Body of pancreas (tissue), 4 donors: ENCODE measurements around the gene SPRTN. TPM values are rescaled to one million over a fixed set of nuclear protein-coding genes. Genes with fewer than 3 reads are reported as not detected.
"Not testable (repeated sequence)": the region's sequence is repeated elsewhere in the genome, so short reads cannot be mapped to it uniquely, and the experiment has no call there.

Experiments
- ATAC-seq: fragments of 150-250 bp; one replicate; pipeline ENCODE4 v1.9.1; 2016
- DNase-seq, 4 donors: peaks; one replicate each; pipeline ENCODE4 v3.0.0-alpha.2; 2019
- H3K27ac ChIP-seq, 4 donors: fragments of 200-600 bp; sonication (generic); 1 replicate in 3 of 4; 2 replicates in 1 of 4; pipeline versions ENCODE4 v1.5.1 to v1.6.1; 2016 to 2019; ENCODE audit warnings: mild to moderate bottlenecking in 1 of 4, mixed read lengths in 1 of 4, moderate library complexity in 1 of 4
- H3K27me3 ChIP-seq, 2 donors: fragments of 200-600 bp; sonication (generic); one replicate each; pipeline ENCODE4 v1.6.0; 2016; ENCODE audit warnings: mild to moderate bottlenecking in 1 of 2
- H3K36me3 ChIP-seq, 2 donors: fragments of 200-600 bp; sonication (generic); replicated peaks in 1 of 2; 2 replicates each; pipeline ENCODE4 v1.5.1; 2016; ENCODE audit warnings: low read depth in 2 of 2; ENCODE audit not compliant: insufficient read depth in 1 of 2
- H3K4me1 ChIP-seq: fragments of 200-600 bp; sonication (generic); one replicate; pipeline ENCODE4 v1.6.0; 2016
- H3K4me3 ChIP-seq, 2 donors: fragments of 200-600 bp; sonication (generic); 1 replicate in 1 of 2; 2 replicates in 1 of 2; pipeline ENCODE4 v1.5.1; 2016 to 2019
- H3K9me3 ChIP-seq, 3 donors: fragments of 200-600 bp; sonication (generic); 1 replicate in 2 of 3; 2 replicates in 1 of 3; pipeline ENCODE4 v1.5.1; 2016
- CTCF ChIP-seq, 7 experiments: fragments of 450-650 bp in 4 of 7; fragments of 200-600 bp in 3 of 7; sonication (generic) in 3 of 7; IDR thresholded peaks; one replicate each; pipeline ENCODE4 v1.5.1; 2016 to 2019; ENCODE audit warnings: antibody characterized with exemption in 7 of 7
- POLR2A ChIP-seq, 3 donors: fragments of 450-650 bp; IDR thresholded peaks; one replicate each; pipeline ENCODE4 v1.6.1; 2016; ENCODE audit warnings: antibody characterized with exemption in 3 of 3, mild to moderate bottlenecking in 2 of 3
- WGBS, 2 donors: methylation state at CpG; one replicate each; pipeline ENCODE4 v1.1.5; 2017; 5-methylcytosine and 5-hydroxymethylcytosine counted together
- intact Hi-C: fragments of 100-400 bp; cut with DNase I; formaldehyde crosslinking; loops from one replicate; pipeline ENCODE4 v1.15.1; 2023
- total RNA-seq, 2 donors: library from RNA; depleted of rRNA; stranded (reverse); fragments of >200 nt; gene quantifications; one replicate each; pipeline ENCODE4 v1.1.0, GENCODE V29; 2016

SPRTN gene
- total RNA-seq, 2 donors from 2014 or later: 10.9 to 11.2 TPM

- DNase-seq (peak; percentile 95 to 98 (median 96)), ATAC-seq (peak; percentile 97)
- H3K36me3 ChIP-seq: no peaks in the 10 kb centered on the region
- peak within 1 kb of the TSS; percentile 76 to 92 for H3K4me3 ChIP-seq
- peak within 1 kb of the TSS; percentile 70 to 97 (median 94) for H3K27ac ChIP-seq
- intact Hi-C loops: no loop called here
- H3K27me3 ChIP-seq: no peaks in the 10 kb centered on the region
- TF ChIP-seq POLR2A (IDR thresholded peaks at IDR 0.05): peak; percentile 84 to 92 (median 90)
- TF ChIP-seq CTCF (IDR thresholded peaks at IDR 0.05): peak in 2 of 7 experiments; percentile 13
- no peaks in the 10 kb centered on the region for H3K9me3 ChIP-seq
- peaks cover 46% of the 10 kb centered on the region for H3K4me1 ChIP-seq
- WGBS, 2 donors: 0% methylated on average over 8 to 74 of the region's 74 CpGs
Observed at GRCh38 chr1:231337472-231338269, 422 bp upstream of the SPRTN start, which contains the start of gene EXOC8. Gene EXOC8, minus strand, starts transcription at chr1:231337852. Its CDS starts 107 bp downstream, at chr1:231337745.

- no peaks in the 10 kb centered on the region for H3K27me3 ChIP-seq
- no peaks in the 10 kb centered on the region for H3K36me3 ChIP-seq
- intact Hi-C loops: no loop called here
- no peak overlapping the region for H3K4me3 ChIP-seq
- no peaks in the 10 kb centered on the region for H3K9me3 ChIP-seq
- ATAC-seq: no peak
- TF ChIP-seq CTCF (IDR thresholded peaks at IDR 0.05): no peak
- no peak for TF ChIP-seq POLR2A (IDR thresholded peaks at IDR 0.05)
- H3K4me1 ChIP-seq: peaks cover 21% of the 10 kb centered on the region
- 88 to 97% methylated on average over 6 of the region's 6 CpGs for WGBS, 2 donors
- no peak overlapping the region for H3K27ac ChIP-seq
- no peak for DNase-seq
Observed at GRCh38 chr1:231340328-231341013, 2.4 kb downstream of the SPRTN start.

- no peak overlapping the region for H3K4me3 ChIP-seq
- no peak for TF ChIP-seq POLR2A (IDR thresholded peaks at IDR 0.05)
- TF ChIP-seq CTCF (IDR thresholded peaks at IDR 0.05): no peak
- H3K27me3 ChIP-seq: no peaks in the 10 kb centered on the region
- H3K4me1 ChIP-seq: no peaks in the 10 kb centered on the region
- H3K36me3 ChIP-seq: peaks cover 0 to 1% of the 10 kb centered on the region in 2 donors
- ATAC-seq (no peak), DNase-seq (no peak)
- intact Hi-C loops: no loop called here
- H3K27ac ChIP-seq: no peak overlapping the region
- WGBS, 2 donors: 94 to 96% methylated on average over 4 of the region's 4 CpGs
- no peaks in the 10 kb centered on the region for H3K9me3 ChIP-seq
Observed at GRCh38 chr1:231347961-231348360, 9.9 kb downstream of the SPRTN start.

- 92 to 95% methylated on average over 4 of the region's 4 CpGs for WGBS, 2 donors
- TF ChIP-seq POLR2A (IDR thresholded peaks at IDR 0.05) (no peak), CTCF (IDR thresholded peaks at IDR 0.05) (no peak)
- ATAC-seq (no peak), DNase-seq (no peak)
- Histone ChIP-seq H3K36me3 (peaks cover 0 to 1% of the 10 kb centered on the region in 2 donors), H3K27me3 (no peaks in the 10 kb centered on the region), H3K27ac (no peak overlapping the region), H3K9me3 (no peaks in the 10 kb centered on the region), H3K4me1 (no peaks in the 10 kb centered on the region), H3K4me3 (no peak overlapping the region)
- intact Hi-C loops: no loop called here
Observed at GRCh38 chr1:231348442-231348841, 10.3 kb downstream of the SPRTN start.

- H3K27ac ChIP-seq, H3K9me3 ChIP-seq, ATAC-seq, H3K4me1 ChIP-seq, intact Hi-C loops, H3K27me3 ChIP-seq, H3K4me3 ChIP-seq, H3K36me3 ChIP-seq, DNase-seq: not testable (repeated sequence)
- WGBS, 2 donors: 79 to 85% methylated on average over 1 of the region's 1 CpG
Observed at GRCh38 chr1:231348856-231349255, 10.8 kb downstream of the SPRTN start.
